Adrenal gland (tissue), 5 donors: Measurements from ENCODE around the gene ASTN2.

ENCODE experiments used
- POLR2A ChIP-seq, 2 donors: fragments of 450-650 bp; IDR thresholded peaks; one replicate each; pipeline ENCODE4 v1.6.1; 2017; ENCODE audit warnings: antibody characterized with exemption in 2 of 2, mild to moderate bottlenecking in 2 of 2, moderate library complexity in 1 of 2
- TF ChIP-seq, protein P1 (sequence below), 6 experiments: fragments of 450-650 bp in 4 of 6; fragments of 200-600 bp in 2 of 6; sonication (generic) in 1 of 6; IDR thresholded peaks; 1 replicate in 5 of 6; 2 replicates in 1 of 6; pipeline versions ENCODE4 v1.5.1 to v1.8.0; 2016 to 2021; ENCODE audit warnings: antibody characterized with exemption in 6 of 6, mild to moderate bottlenecking in 2 of 6, moderate library complexity in 1 of 6
- donor health status: DM: no; HTN: no; CAD: no.

DNA sequence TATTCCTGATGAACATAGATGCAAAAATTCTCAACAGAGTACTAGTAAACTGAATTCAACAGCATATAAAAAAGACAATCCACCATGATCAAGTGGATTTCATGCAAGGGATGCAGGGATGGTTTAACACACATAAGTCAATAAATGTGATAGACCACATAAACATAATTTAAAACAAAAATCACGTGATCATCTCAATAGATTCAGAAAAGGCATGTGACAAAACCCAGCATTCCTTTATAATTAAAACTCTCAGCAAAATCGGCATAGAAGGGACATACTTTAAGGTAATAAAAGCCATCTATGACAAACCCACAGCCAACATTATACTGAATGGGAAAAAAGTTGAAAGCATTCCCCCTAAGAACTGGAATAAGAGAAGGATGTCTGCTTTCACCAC lies 894.6 kb downstream of the ASTN2 start:
- TF ChIP-seq, protein P1, sequence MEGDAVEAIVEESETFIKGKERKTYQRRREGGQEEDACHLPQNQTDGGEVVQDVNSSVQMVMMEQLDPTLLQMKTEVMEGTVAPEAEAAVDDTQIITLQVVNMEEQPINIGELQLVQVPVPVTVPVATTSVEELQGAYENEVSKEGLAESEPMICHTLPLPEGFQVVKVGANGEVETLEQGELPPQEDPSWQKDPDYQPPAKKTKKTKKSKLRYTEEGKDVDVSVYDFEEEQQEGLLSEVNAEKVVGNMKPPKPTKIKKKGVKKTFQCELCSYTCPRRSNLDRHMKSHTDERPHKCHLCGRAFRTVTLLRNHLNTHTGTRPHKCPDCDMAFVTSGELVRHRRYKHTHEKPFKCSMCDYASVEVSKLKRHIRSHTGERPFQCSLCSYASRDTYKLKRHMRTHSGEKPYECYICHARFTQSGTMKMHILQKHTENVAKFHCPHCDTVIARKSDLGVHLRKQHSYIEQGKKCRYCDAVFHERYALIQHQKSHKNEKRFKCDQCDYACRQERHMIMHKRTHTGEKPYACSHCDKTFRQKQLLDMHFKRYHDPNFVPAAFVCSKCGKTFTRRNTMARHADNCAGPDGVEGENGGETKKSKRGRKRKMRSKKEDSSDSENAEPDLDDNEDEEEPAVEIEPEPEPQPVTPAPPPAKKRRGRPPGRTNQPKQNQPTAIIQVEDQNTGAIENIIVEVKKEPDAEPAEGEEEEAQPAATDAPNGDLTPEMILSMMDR (IDR thresholded peaks at IDR 0.05) = no peak
- no peak for TF ChIP-seq POLR2A (IDR thresholded peaks at IDR 0.05)
